HepG2 (cell line): ENCODE data around the gene SH2D3A. TPM values are rescaled to one million over a fixed set of nuclear protein-coding genes. Genes with fewer than 3 reads are reported as not detected.
A peak's percentile ranks its signal among the peaks of the same experiment; 100 is the strongest.

Source experiments
- FOXA1 ChIP-seq, 2 experiments: fragments of 450-650 bp in 1 of 2; sonication (generic) in 1 of 2; formaldehyde crosslinking in 1 of 2; IDR thresholded peaks; 2 replicates each; pipeline versions ENCODE4 v1.4.0 to v1.6.1; 2016 to 2020; ENCODE audit warnings: missing genetic modification reagents in 1 of 2
- GFI1 ChIP-seq: sonication (generic); formaldehyde crosslinking; IDR thresholded peaks from 2 replicates; pipeline ENCODE4 v1.5.0; 2020; ENCODE audit warnings: missing genetic modification reagents, mild to moderate bottlenecking, borderline replicate concordance
- GRHL1 ChIP-seq: sonication (generic); formaldehyde crosslinking; conservative IDR thresholded peaks from 2 replicates; pipeline ENCODE4 v1.8.0; 2022; ENCODE audit warnings: missing genetic modification reagents
- KIAA2018 ChIP-seq: sonication (generic); formaldehyde crosslinking; IDR thresholded peaks from 2 replicates; pipeline ENCODE4 v1.5.0; 2020; ENCODE audit warnings: mild to moderate bottlenecking, missing genetic modification reagents, borderline replicate concordance
- MAF1 ChIP-seq: sonication (generic); formaldehyde crosslinking; IDR thresholded peaks from 2 replicates; pipeline ENCODE4 v1.5.0; 2020; ENCODE audit warnings: missing genetic modification reagents, borderline replicate concordance
- MIER3 ChIP-seq: IDR thresholded peaks from 2 replicates; pipeline ENCODE4 v1.6.1; 2016; ENCODE audit warnings: missing compliant biosample characterization, borderline replicate concordance
- SMAD1 ChIP-seq: sonication (generic); formaldehyde crosslinking; IDR thresholded peaks from 2 replicates; pipeline ENCODE4 v1.4.0; 2020; ENCODE audit warnings: missing genetic modification reagents, low read depth, mild to moderate bottlenecking, borderline replicate concordance
- WIZ ChIP-seq: sonication (generic); formaldehyde crosslinking; IDR thresholded peaks from 2 replicates; pipeline ENCODE4 v1.5.1; 2020; ENCODE audit warnings: mild to moderate bottlenecking, missing genetic modification reagents
- ZBTB42 ChIP-seq: sonication (generic); formaldehyde crosslinking; IDR thresholded peaks from 2 replicates; pipeline ENCODE4 v1.5.0; 2020; ENCODE audit warnings: mild to moderate bottlenecking, missing genetic modification reagents
- ZNF468 ChIP-seq: sonication (generic); formaldehyde crosslinking; IDR thresholded peaks from 2 replicates; pipeline ENCODE4 v1.8.0; 2022; ENCODE audit warnings: mild to moderate bottlenecking, moderate library complexity, missing genetic modification reagents
- ZNF549 ChIP-seq: sonication (generic); formaldehyde crosslinking; IDR thresholded peaks from 2 replicates; pipeline ENCODE4 v1.5.0; 2020; ENCODE audit warnings: missing genetic modification reagents
- ZNF619 ChIP-seq: sonication (generic); formaldehyde crosslinking; IDR thresholded peaks from 2 replicates; pipeline ENCODE4 v1.4.0; 2020; ENCODE audit warnings: mild to moderate bottlenecking, missing genetic modification reagents
- polyA plus RNA-seq, 8 experiments: library from polyadenylated mRNA; depleted of rRNA in 3 of 8; stranded (reverse) in 7 of 8; unstranded in 1 of 8; fragments of >200 nt; fragmentation: Illumina TruSeq in 4 of 8; extraction: Trizol in 4 of 8; gene quantifications; 2 replicates each; pipeline versions ENCODE4 v1.2.1 to v1.2.3, GENCODE V29; 2011 to 2016; ENCODE audit warnings: low read depth in 4 of 8, missing spikeins in 1 of 8, mixed read lengths in 1 of 8; ENCODE audit not compliant: insufficient read depth in 1 of 8
- total RNA-seq, 5 experiments: library from RNA; depleted of rRNA; stranded (reverse); fragments of >200 nt; fragmentation: Illumina TruSeq; extraction: Trizol; gene quantifications; 2 replicates each; pipeline ENCODE4 v1.2.3, GENCODE V29; 2016; ENCODE audit warnings: low read depth in 1 of 5
- TF ChIP-seq, protein P1 (sequence below): sonication (generic); formaldehyde crosslinking; IDR thresholded peaks from 2 replicates; pipeline ENCODE4 v1.8.1; 2023; ENCODE audit warnings: mild to moderate bottlenecking, moderate library complexity, missing genetic modification reagents
- TF ChIP-seq, protein P2 (sequence below): IDR thresholded peaks from 2 replicates; pipeline ENCODE4 v1.4.0; 2020; ENCODE audit warnings: mild to moderate bottlenecking, missing genetic modification reagents

The SH2D3A gene
- total and polyA plus RNA-seq, 2 of the 13 experiments (the other 11 are each of a cell fraction or from before 2014, with no cell fraction given), result 1.0 to 2.2 TPM

DNA sequence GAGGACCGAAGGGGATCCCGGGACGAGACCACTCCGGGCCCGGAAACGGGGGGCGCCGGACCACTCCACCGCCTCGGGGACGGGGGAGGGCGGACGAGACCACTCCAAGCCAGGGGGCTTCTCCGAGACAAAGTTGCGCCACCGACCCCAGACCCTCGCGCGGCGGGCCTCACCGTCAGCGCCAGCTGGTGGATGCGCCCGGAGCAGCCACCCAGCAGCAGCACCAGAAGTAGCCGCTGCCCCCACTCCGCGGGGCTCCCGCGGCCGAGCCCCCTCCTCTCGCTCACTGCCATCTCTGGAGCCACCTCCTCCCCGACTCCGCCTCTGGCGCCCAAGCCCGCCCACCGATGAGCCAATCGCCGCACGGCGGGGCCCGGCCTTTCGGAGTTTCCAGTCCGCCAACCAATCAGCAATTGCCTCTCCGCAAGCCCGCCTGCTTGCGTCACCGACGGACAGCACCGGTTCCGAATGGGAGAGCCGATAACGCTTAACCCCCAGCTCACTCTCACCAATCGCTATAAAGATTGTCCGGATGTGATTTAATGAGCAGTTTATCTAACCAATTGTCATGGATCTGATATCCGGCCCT, 29.9 kb downstream of the SH2D3A start, which contains the start of gene GPR108 (continued):
- no peak for TF ChIP-seq FOXA1 (IDR thresholded peaks at IDR 0.05)
- TF ChIP-seq FOXA1 (CRISPR knock-in tag; IDR thresholded peaks at IDR 0.05), result no peak
- TF ChIP-seq GRHL1 (CRISPR knock-in tag), result no peak
- TF ChIP-seq SMAD1 (CRISPR knock-in tag), result no peak
- TF ChIP-seq, protein P1, sequence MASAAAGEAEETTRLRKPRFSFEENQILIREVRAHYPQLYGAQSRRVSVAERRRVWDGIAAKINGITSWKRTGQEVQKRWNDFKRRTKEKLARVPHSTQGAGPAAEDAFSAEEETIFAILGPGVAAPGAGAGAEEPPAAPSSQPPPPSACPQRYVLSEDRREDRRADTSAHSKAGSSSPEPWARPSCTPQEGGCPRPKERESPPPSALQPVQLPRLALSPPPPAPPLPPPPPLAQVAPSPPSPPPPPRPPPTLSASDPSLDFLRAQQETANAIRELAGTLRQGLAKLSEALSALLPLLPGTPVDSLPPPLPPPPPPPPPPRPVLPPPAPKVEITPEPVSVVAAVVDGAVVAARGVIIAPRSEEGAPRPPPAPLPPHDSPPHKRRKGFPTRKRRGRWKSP (CRISPR knock-in tag), result no peak
- TF ChIP-seq, protein P2, sequence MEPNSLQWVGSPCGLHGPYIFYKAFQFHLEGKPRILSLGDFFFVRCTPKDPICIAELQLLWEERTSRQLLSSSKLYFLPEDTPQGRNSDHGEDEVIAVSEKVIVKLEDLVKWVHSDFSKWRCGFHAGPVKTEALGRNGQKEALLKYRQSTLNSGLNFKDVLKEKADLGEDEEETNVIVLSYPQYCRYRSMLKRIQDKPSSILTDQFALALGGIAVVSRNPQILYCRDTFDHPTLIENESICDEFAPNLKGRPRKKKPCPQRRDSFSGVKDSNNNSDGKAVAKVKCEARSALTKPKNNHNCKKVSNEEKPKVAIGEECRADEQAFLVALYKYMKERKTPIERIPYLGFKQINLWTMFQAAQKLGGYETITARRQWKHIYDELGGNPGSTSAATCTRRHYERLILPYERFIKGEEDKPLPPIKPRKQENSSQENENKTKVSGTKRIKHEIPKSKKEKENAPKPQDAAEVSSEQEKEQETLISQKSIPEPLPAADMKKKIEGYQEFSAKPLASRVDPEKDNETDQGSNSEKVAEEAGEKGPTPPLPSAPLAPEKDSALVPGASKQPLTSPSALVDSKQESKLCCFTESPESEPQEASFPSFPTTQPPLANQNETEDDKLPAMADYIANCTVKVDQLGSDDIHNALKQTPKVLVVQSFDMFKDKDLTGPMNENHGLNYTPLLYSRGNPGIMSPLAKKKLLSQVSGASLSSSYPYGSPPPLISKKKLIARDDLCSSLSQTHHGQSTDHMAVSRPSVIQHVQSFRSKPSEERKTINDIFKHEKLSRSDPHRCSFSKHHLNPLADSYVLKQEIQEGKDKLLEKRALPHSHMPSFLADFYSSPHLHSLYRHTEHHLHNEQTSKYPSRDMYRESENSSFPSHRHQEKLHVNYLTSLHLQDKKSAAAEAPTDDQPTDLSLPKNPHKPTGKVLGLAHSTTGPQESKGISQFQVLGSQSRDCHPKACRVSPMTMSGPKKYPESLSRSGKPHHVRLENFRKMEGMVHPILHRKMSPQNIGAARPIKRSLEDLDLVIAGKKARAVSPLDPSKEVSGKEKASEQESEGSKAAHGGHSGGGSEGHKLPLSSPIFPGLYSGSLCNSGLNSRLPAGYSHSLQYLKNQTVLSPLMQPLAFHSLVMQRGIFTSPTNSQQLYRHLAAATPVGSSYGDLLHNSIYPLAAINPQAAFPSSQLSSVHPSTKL (CRISPR knock-in tag), result peak; percentile 16; the same call in 1 of the 2 replicates
- no peak for TF ChIP-seq ZNF619 (CRISPR knock-in tag)
- no peak for TF ChIP-seq ZNF468 (CRISPR knock-in tag)
- TF ChIP-seq MAF1 (CRISPR knock-in tag), result no peak
- no peak for TF ChIP-seq ZNF549 (CRISPR knock-in tag)
- no peak for TF ChIP-seq MIER3
- no peak for TF ChIP-seq KIAA2018 (CRISPR knock-in tag)
- no peak for TF ChIP-seq GFI1 (CRISPR knock-in tag)
- no peak; the same call in 1 of the 2 replicates for TF ChIP-seq ZBTB42 (CRISPR knock-in tag)
- TF ChIP-seq WIZ (CRISPR knock-in tag), result no peak
